ENCODE data around the gene NDC1.

- no peak for TF ChIP-seq CTCF (IDR thresholded peaks at IDR 0.05; ENCODE audit: extremely low read depth in 1 of 2, insufficient read depth in 1 of 2, low read depth in 1 of 2, low read length in 2 of 2)
- no peak for TF ChIP-seq EZH2 (IDR thresholded peaks at IDR 0.05; ENCODE audit: borderline replicate concordance, low read depth, low read length, severe bottlenecking)
- no peak for TF ChIP-seq POLR2AphosphoS5 (IDR thresholded peaks at IDR 0.05; ENCODE audit: insufficient read depth, low read depth, low read length)
- no peak for TF ChIP-seq FOS (IDR thresholded peaks at IDR 0.05; ENCODE audit: borderline replicate concordance, insufficient read depth, low read length)
- TF ChIP-seq POLR2A (IDR thresholded peaks at IDR 0.05; ENCODE audit: low read depth, low read length): no peak
- no peak for TF ChIP-seq MAX (IDR thresholded peaks at IDR 0.05; ENCODE audit: insufficient read depth, insufficient read length)
- TF ChIP-seq JUN (IDR thresholded peaks at IDR 0.05; ENCODE audit: borderline replicate concordance, insufficient read depth, insufficient read length, low read depth): no peak
Observed at GRCh38 chr1:53869454-53870117, 31.5 kb upstream of the NDC1 start.

All from endothelial cell of umbilical vein (primary cell).